ENCODE data around the gene CLTCL1.
"Not testable (repeated sequence)": the region's sequence is repeated elsewhere in the genome, so short reads cannot be mapped to it uniquely, and the experiment has no call there.

CLTCL1 gene

DNA sequence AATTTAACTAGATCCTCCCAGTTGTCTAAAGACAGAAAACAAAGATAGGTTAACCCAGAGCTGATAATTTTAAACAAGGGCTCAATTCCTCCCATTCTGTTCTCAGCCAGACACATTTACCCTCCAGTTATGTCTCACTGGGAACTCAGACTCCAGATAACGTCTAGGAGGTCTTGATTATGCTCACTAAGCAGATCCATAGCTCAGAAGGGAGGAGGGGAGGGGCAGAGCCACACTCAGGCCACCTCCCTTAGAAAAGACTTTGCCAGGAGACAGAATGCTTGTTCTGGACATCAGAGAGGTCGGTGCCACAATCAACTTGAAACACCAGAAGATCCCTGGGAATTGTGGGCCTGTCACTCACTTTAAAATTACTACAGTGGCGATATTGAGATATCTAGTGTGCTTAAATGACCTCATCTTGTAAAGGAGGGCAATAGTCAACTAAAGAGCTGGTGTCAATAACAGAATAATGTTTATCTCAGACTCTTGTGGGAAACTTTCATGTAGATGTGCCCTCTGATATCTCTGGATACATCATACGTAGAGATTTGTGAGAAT, 83.2 kb downstream of the CLTCL1 start:
- DNase-seq (no peak), ATAC-seq (replicated peaks) (no peak)
- Mint-ChIP-seq H3K4me3 (no peak overlapping the region), H3K9me3 (no peaks in the 10 kb centered on the region), H3K27me3 (peaks cover 10 to 16% of the 10 kb centered on the region in 2 donors), H3K27ac (no peak overlapping the region), H3K36me3 (no peaks in the 10 kb centered on the region), H3K4me1 (no peaks in the 10 kb centered on the region)

GRCh38 chr22:19207884-19208283, 83.6 kb downstream of the CLTCL1 start:
- no peaks in the 10 kb centered on the region for H3K9me3 Mint-ChIP-seq
- H3K27me3 Mint-ChIP-seq, result peaks cover 10 to 16% of the 10 kb centered on the region in 2 donors
- H3K27ac Mint-ChIP-seq, result no peak overlapping the region
- no peaks in the 10 kb centered on the region for H3K4me1 Mint-ChIP-seq
- DNase-seq (no peak), ATAC-seq (replicated peaks) (no peak)
- H3K36me3 Mint-ChIP-seq, result no peaks in the 10 kb centered on the region
- H3K4me3 Mint-ChIP-seq, result no peak overlapping the region

- Mint-ChIP-seq H3K27me3 (peaks cover 14 to 16% of the 10 kb centered on the region in 2 donors), H3K36me3 (no peaks in the 10 kb centered on the region), H3K27ac (no peak overlapping the region), H3K9me3 (peaks cover 2 to 4% of the 10 kb centered on the region in 2 donors), H3K4me1 (no peaks in the 10 kb centered on the region), H3K4me3 (no peak overlapping the region)
- no peak for ATAC-seq (replicated peaks)
- no peak for DNase-seq
Observed at GRCh38 chr22:19207401-19207808, 84.1 kb downstream of the CLTCL1 start.

DNA sequence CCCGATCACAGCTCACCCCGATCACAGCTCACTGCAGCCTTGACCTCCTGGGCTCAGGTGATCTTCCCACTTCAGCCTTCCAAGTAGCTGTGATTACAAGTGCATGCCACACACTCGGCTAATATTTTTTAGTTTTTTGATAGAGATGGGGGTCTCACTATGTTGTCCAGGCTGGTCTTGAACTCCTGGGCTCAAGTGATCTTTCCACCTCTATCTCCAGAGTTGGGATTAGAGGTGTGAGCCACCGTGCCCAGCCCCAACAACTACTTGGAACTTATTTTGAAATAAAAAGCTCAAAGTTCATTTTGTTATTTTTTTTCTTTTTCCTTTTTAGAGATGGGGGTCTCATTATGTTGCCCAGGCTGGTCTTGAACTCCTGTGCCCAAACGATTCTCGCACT, 85.2 kb downstream of the CLTCL1 start:
- no peak overlapping the region for H3K27ac Mint-ChIP-seq
- no peak for ATAC-seq (replicated peaks)
- H3K4me1 Mint-ChIP-seq, result no peaks in the 10 kb centered on the region
- H3K27me3 Mint-ChIP-seq, result peaks cover 14 to 16% of the 10 kb centered on the region in 2 donors
- no peaks in the 10 kb centered on the region for H3K36me3 Mint-ChIP-seq
- DNase-seq, result no peak
- no peak overlapping the region for H3K4me3 Mint-ChIP-seq
- H3K9me3 Mint-ChIP-seq, result peaks cover 2 to 5% of the 10 kb centered on the region in 2 donors

DNA sequence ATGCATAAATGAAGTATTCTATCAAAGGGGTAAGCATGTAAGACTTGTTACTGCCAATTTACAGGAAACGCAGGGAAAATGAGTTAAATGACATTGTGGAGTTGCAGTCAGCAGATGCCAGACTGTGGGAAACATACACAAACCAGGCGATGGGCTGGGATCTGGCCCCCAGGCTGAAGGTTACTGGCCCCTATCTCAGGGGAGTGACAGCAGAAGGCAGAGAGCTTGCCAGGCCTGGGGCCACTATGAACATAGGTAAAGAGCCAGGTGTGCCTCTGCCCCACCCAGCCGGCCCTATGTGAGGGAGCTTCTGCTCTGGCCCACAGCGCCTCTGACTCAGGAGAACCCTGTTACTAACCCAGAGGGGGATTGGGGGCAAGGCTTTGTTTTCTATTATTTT, 86.9 kb downstream of the CLTCL1 start:
- Mint-ChIP-seq H3K4me1 (no peaks in the 10 kb centered on the region), H3K36me3 (no peaks in the 10 kb centered on the region), H3K4me3 (no peak overlapping the region), H3K9me3 (peaks cover 2 to 5% of the 10 kb centered on the region in 2 donors), H3K27me3 (peaks cover 10 to 11% of the 10 kb centered on the region in 2 donors), H3K27ac (no peak overlapping the region)
- DNase-seq, result no peak
- no peak for ATAC-seq (replicated peaks)

- no peaks in the 10 kb centered on the region for H3K4me1 Mint-ChIP-seq
- peaks cover 2 to 5% of the 10 kb centered on the region in 2 donors for H3K9me3 Mint-ChIP-seq
- H3K36me3 Mint-ChIP-seq, result no peaks in the 10 kb centered on the region
- no peak overlapping the region for H3K4me3 Mint-ChIP-seq
- no peak for DNase-seq
- ATAC-seq (replicated peaks), result no peak
- H3K27ac Mint-ChIP-seq, result no peak overlapping the region
- H3K27me3 Mint-ChIP-seq, result peaks cover 7 to 8% of the 10 kb centered on the region in 2 donors
Observed at GRCh38 chr22:19203834-19204233, 87.7 kb downstream of the CLTCL1 start.

GRCh38 chr22:19202799-19203186, 88.7 kb downstream of the CLTCL1 start:
- H3K36me3 Mint-ChIP-seq, result not testable (repeated sequence)

GRCh38 chr22:19201869-19202798, 89.4 kb downstream of the CLTCL1 start:
- DNase-seq, result no peak
- Mint-ChIP-seq H3K27ac (peak overlapping the region; percentile 42), H3K27me3 (peaks cover 7 to 8% of the 10 kb centered on the region in 2 donors), H3K9me3 (peaks cover 2 to 5% of the 10 kb centered on the region in 2 donors), H3K4me3 (no peak overlapping the region), H3K4me1 (no peaks in the 10 kb centered on the region), H3K36me3 (no peaks in the 10 kb centered on the region)
- ATAC-seq (replicated peaks), result no peak

More at GRCh38 chr22:19202799-19203186, 88.7 kb downstream of the CLTCL1 start:
- DNase-seq; H3K4me3 Mint-ChIP-seq; H3K4me1 Mint-ChIP-seq; ATAC-seq (replicated peaks); H3K27me3 Mint-ChIP-seq; H3K9me3 Mint-ChIP-seq: not testable (repeated sequence)
- H3K27ac Mint-ChIP-seq, result peak overlapping the region; percentile 42

DNA sequence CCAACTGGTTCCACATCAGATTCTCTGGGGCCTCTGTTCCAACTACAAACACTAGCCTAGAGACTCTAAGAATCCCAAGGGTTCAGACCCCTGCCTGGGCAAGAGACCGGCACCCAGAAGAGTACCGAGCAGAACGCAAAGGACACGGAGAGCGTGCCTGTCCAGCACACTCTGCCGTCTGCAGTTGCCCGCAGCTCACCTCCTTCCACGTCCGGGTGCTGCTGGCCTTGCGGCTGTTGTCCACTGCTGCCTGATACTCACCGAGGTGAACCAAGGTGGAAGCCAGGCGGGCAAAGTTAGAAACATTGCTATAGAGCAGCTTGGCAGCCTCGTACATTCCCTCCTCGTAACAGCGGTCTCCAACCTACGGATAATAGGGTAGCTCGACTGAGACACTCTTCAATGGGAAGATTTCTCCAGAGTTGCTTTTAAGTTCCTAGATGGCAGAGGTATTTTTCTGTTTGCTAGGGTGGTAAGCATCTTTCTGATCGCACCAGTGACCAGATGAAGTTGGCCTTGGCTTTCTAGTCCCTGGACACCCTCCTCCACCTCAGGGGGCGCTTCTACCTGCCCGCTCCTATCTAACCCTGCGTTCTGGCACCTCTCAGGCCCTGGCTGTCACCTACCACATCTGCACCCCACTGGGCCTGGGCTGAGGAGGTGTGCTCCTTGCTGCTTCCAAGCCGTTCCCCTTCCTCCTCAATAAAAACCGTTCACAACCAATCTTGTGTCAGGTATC, 90.2 kb downstream of the CLTCL1 start:
- Mint-ChIP-seq H3K27me3 (peaks cover 7 to 8% of the 10 kb centered on the region in 2 donors), H3K4me1 (peaks cover 0 to under 1% of the 10 kb centered on the region in 2 donors), H3K4me3 (no peak overlapping the region), H3K27ac (no peak overlapping the region), H3K36me3 (no peaks in the 10 kb centered on the region), H3K9me3 (peaks cover 2 to 5% of the 10 kb centered on the region in 2 donors)
- no peak for ATAC-seq (replicated peaks)
- DNase-seq, result no peak

DNA sequence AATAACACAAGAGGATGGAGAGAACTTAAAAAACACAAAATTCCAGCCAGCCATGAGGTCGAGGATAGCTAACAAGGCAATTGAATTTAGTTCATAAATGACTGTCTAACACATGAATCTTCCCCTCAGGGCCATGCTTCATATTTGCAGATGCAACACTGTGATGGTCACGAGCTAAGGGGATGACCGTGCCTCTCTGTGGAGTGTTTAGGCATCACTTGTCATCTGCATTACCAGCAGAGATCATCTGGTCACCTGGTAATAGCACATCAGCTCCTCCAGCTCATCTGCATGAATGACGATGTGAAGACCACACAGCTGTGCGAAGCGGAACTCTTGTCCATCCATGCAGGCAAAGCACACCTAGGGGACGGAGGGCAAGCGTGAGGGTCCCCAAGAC, 92.0 kb downstream of the CLTCL1 start:
- no peak for DNase-seq
- H3K27me3 Mint-ChIP-seq, result peaks cover 7 to 8% of the 10 kb centered on the region in 2 donors
- no peak for ATAC-seq (replicated peaks)
- no peak overlapping the region for H3K27ac Mint-ChIP-seq
- H3K4me3 Mint-ChIP-seq, result no peak overlapping the region
- peaks cover 2 to 5% of the 10 kb centered on the region in 2 donors for H3K9me3 Mint-ChIP-seq
- H3K36me3 Mint-ChIP-seq, result no peaks in the 10 kb centered on the region
- peaks cover 9 to 10% of the 10 kb centered on the region in 2 donors for H3K4me1 Mint-ChIP-seq

DNA sequence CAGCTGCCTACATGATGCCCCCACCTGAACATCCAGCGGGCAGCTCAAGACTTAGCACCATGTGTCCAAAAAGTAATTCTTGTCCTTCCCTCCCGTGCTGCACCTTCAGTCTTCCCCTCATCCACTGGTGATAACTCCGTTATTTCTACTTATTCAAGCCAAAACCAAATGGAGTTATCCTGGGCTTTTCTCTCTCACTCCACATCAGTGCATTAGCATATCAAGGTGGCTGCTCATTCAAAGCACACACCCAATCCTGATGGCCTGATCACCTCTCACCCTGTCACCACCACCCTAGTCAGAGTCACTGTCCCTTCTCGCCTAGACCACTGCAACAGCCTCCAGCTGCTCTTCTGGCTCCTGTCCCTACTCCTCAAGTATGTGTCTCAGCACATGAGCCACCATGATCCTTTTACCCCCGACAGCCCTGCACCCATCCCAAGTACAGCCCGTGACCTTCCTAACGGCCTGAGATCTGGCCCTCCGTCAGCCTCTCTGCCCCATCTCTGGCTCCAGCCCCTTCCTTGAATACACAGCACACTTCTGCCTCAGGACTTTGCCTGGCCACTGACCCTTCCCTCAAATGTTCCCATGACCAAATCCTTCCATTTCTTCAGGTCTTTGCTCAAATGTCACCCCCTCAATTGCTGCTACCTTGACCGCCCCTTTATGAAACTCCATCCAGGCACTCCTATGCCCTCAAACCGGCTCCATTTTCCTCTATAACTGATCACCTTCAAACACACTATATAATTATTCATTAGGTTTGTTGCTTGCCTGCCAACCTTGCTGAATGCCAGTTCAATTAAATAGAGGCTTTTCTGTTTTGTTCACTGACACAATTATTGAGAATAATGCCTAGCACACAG, 93.3 kb downstream of the CLTCL1 start:
- Mint-ChIP-seq H3K4me1 (peaks cover 9 to 10% of the 10 kb centered on the region in 2 donors), H3K27me3 (peaks cover 0 to 3% of the 10 kb centered on the region in 2 donors), H3K36me3 (no peaks in the 10 kb centered on the region), H3K4me3 (no peak overlapping the region), H3K27ac (no peak overlapping the region), H3K9me3 (peaks cover 2 to 5% of the 10 kb centered on the region in 2 donors)
- DNase-seq (no peak), ATAC-seq (replicated peaks) (no peak)

GRCh38 chr22:19196841-19197612, 94.5 kb downstream of the CLTCL1 start:
- Mint-ChIP-seq H3K9me3 (no peaks in the 10 kb centered on the region), H3K36me3 (no peaks in the 10 kb centered on the region), H3K27me3 (no peaks in the 10 kb centered on the region), H3K4me1 (peaks cover 9 to 10% of the 10 kb centered on the region in 2 donors), H3K27ac (no peak overlapping the region), H3K4me3 (no peak overlapping the region)
- no peak for DNase-seq
- ATAC-seq (replicated peaks), result no peak

All from stimulated activated naive B cell treated with anti-CD40 and anti-IgM and Interleukin-4, amounts not matched to agents 10 μg/mL and 1 μg/mL and 100 μg/mL, for 72 hours (primary cell).